Measurements from ENCODE around the gene IMMP2L.

DNA sequence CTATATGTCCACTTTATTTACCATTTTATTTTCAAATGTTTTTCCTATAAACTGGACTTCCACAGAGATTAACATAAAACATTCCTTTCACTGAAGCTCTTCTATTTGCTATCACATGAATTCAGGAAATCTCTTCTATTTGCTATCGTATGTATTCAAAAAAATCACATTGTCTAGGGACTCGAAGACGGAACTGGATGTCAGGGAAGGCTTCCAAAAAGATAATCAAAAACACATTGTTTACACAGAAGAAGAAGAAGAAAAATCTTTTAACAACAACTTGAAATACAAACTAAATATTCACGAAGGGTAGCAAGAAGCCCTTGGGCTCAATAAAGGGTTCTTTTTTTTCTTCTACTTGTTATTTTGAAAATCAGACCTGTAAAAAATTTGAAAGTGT, 897.5 kb downstream of the IMMP2L start:
- TF ChIP-seq, protein P1, sequence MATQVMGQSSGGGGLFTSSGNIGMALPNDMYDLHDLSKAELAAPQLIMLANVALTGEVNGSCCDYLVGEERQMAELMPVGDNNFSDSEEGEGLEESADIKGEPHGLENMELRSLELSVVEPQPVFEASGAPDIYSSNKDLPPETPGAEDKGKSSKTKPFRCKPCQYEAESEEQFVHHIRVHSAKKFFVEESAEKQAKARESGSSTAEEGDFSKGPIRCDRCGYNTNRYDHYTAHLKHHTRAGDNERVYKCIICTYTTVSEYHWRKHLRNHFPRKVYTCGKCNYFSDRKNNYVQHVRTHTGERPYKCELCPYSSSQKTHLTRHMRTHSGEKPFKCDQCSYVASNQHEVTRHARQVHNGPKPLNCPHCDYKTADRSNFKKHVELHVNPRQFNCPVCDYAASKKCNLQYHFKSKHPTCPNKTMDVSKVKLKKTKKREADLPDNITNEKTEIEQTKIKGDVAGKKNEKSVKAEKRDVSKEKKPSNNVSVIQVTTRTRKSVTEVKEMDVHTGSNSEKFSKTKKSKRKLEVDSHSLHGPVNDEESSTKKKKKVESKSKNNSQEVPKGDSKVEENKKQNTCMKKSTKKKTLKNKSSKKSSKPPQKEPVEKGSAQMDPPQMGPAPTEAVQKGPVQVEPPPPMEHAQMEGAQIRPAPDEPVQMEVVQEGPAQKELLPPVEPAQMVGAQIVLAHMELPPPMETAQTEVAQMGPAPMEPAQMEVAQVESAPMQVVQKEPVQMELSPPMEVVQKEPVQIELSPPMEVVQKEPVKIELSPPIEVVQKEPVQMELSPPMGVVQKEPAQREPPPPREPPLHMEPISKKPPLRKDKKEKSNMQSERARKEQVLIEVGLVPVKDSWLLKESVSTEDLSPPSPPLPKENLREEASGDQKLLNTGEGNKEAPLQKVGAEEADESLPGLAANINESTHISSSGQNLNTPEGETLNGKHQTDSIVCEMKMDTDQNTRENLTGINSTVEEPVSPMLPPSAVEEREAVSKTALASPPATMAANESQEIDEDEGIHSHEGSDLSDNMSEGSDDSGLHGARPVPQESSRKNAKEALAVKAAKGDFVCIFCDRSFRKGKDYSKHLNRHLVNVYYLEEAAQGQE (IDR thresholded peaks at IDR 0.05), result no peak
- TF ChIP-seq, protein P2, sequence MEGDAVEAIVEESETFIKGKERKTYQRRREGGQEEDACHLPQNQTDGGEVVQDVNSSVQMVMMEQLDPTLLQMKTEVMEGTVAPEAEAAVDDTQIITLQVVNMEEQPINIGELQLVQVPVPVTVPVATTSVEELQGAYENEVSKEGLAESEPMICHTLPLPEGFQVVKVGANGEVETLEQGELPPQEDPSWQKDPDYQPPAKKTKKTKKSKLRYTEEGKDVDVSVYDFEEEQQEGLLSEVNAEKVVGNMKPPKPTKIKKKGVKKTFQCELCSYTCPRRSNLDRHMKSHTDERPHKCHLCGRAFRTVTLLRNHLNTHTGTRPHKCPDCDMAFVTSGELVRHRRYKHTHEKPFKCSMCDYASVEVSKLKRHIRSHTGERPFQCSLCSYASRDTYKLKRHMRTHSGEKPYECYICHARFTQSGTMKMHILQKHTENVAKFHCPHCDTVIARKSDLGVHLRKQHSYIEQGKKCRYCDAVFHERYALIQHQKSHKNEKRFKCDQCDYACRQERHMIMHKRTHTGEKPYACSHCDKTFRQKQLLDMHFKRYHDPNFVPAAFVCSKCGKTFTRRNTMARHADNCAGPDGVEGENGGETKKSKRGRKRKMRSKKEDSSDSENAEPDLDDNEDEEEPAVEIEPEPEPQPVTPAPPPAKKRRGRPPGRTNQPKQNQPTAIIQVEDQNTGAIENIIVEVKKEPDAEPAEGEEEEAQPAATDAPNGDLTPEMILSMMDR (IDR thresholded peaks at IDR 0.05; ENCODE audit: low read depth, low read length, missing input control), result no peak
- TF ChIP-seq FOXA1 (IDR thresholded peaks at IDR 0.05), result no peak
- TF ChIP-seq, protein P3, sequence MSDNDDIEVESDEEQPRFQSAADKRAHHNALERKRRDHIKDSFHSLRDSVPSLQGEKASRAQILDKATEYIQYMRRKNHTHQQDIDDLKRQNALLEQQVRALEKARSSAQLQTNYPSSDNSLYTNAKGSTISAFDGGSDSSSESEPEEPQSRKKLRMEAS (IDR thresholded peaks at IDR 0.05), result no peak
- no peak for TF ChIP-seq RAD21 (IDR thresholded peaks at IDR 0.05)
- no peak for TF ChIP-seq YY1 (IDR thresholded peaks at IDR 0.05)
- no peak for TF ChIP-seq TAF1 (conservative IDR thresholded peaks at IDR 0.05)
- no peak for TF ChIP-seq HNF4A (conservative IDR thresholded peaks at IDR 0.05)
- TF ChIP-seq GABPA (IDR thresholded peaks at IDR 0.05 in 1 of 2, conservative IDR thresholded peaks at IDR 0.05 in 1 of 2), result no peak
- TF ChIP-seq, protein P4, sequence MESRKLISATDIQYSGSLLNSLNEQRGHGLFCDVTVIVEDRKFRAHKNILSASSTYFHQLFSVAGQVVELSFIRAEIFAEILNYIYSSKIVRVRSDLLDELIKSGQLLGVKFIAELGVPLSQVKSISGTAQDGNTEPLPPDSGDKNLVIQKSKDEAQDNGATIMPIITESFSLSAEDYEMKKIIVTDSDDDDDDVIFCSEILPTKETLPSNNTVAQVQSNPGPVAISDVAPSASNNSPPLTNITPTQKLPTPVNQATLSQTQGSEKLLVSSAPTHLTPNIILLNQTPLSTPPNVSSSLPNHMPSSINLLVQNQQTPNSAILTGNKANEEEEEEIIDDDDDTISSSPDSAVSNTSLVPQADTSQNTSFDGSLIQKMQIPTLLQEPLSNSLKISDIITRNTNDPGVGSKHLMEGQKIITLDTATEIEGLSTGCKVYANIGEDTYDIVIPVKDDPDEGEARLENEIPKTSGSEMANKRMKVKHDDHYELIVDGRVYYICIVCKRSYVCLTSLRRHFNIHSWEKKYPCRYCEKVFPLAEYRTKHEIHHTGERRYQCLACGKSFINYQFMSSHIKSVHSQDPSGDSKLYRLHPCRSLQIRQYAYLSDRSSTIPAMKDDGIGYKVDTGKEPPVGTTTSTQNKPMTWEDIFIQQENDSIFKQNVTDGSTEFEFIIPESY (IDR thresholded peaks at IDR 0.05), result no peak
- no peak for TF ChIP-seq SP1 (IDR thresholded peaks at IDR 0.05)
- TF ChIP-seq RXRA (IDR thresholded peaks at IDR 0.05), result no peak

All from liver (tissue), 3 donors.